Hepatocyte (in vitro differentiated cells): ENCODE data around the gene GTPBP2. TPM values are rescaled to one million over a fixed set of nuclear protein-coding genes. Genes with fewer than 3 reads are reported as not detected.

ENCODE experiments used
- DNase-seq: peaks from one replicate; pipeline ENCODE4 v3.0.0-alpha.2; 2016; ENCODE audit warnings: low spot score
- H2AFZ ChIP-seq: fragments of 200-600 bp; sonication (generic); 2 replicates; pipeline ENCODE4 v1.6.0; 2016; ENCODE audit warnings: antibody characterized with exemption, mild to moderate bottlenecking
- H3K27ac ChIP-seq: fragments of 200-600 bp; sonication (generic); 2 replicates; pipeline ENCODE4 v1.5.1; 2016; ENCODE audit warnings: mild to moderate bottlenecking
- H3K27me3 ChIP-seq: fragments of 200-600 bp; sonication (generic); 2 replicates; pipeline ENCODE4 v1.6.1; 2016
- H3K36me3 ChIP-seq: fragments of 200-600 bp; sonication (generic); replicated peaks from 2 replicates; pipeline ENCODE4 v1.5.1; 2016; ENCODE audit warnings: low read depth; ENCODE audit not compliant: insufficient read depth
- H3K4me1 ChIP-seq: fragments of 200-600 bp; sonication (generic); 2 replicates; pipeline ENCODE4 v1.5.1; 2016; ENCODE audit warnings: mild to moderate bottlenecking, moderate library complexity; ENCODE audit not compliant: insufficient read depth
- H3K4me2 ChIP-seq: fragments of 200-600 bp; sonication (generic); 2 replicates; pipeline ENCODE4 v1.6.0; 2016
- H3K4me3 ChIP-seq: fragments of 200-600 bp; sonication (generic); 2 replicates; pipeline ENCODE4 v1.5.1; 2016; ENCODE audit warnings: mild to moderate bottlenecking
- H3K79me2 ChIP-seq: fragments of 200-600 bp; sonication (generic); 2 replicates; pipeline ENCODE4 v1.6.0; 2017; ENCODE audit warnings: mild to moderate bottlenecking
- H3K9me2 ChIP-seq: fragments of 200-600 bp; sonication (generic); replicated peaks from 2 replicates; pipeline ENCODE4 v1.6.0; 2017; ENCODE audit warnings: mild to moderate bottlenecking; ENCODE audit not compliant: insufficient read depth
- H3K9me3 ChIP-seq: fragments of 200-600 bp; sonication (generic); 2 replicates; pipeline ENCODE4 v1.5.1; 2016; ENCODE audit warnings: low read depth, mild to moderate bottlenecking
- H4K20me1 ChIP-seq: fragments of 200-600 bp; sonication (generic); 2 replicates; pipeline ENCODE4 v1.6.0; 2016; ENCODE audit warnings: mild to moderate bottlenecking; ENCODE audit not compliant: insufficient read depth, poor library complexity, severe bottlenecking
- CTCF ChIP-seq: fragments of 200-600 bp; sonication (generic); IDR thresholded peaks from 2 replicates; pipeline ENCODE4 v1.5.1; 2016; ENCODE audit warnings: antibody characterized with exemption, mild to moderate bottlenecking; ENCODE audit not compliant: poor library complexity
- EZH2 ChIP-seq: fragments of 200-600 bp; sonication (generic); IDR thresholded peaks from 2 replicates; pipeline ENCODE4 v1.6.1; 2016; ENCODE audit warnings: antibody characterized with exemption, mild to moderate bottlenecking, borderline replicate concordance
- EZH2phosphoT487 ChIP-seq: fragments of 200-600 bp; sonication (generic); IDR thresholded peaks from one replicate; pipeline ENCODE4 v1.6.1; 2018; ENCODE audit warnings: antibody characterized with exemption, mild to moderate bottlenecking, low read depth, moderate library complexity; ENCODE audit not compliant: unreplicated experiment, severe bottlenecking
- WGBS: methylation state at CpG from one replicate; pipeline ENCODE4 v1.1.6; 2016; ENCODE audit warnings: low lambda C conversion rate; ENCODE audit errors: missing lambda C conversion rate; 5-methylcytosine and 5-hydroxymethylcytosine counted together
- polyA plus RNA-seq: library from polyadenylated mRNA; unstranded; fragments of >200 nt; fragmentation: Nextera tagmentation; extraction: Ambion mirVana; gene quantifications from 2 replicates; pipeline ENCODE4 v1.2.1, GENCODE V29; 2016
- total RNA-seq: library from RNA; depleted of rRNA; stranded (reverse); fragments of >200 nt; gene quantifications from 2 replicates; pipeline ENCODE4 v1.2.3, GENCODE V29; 2014

The GTPBP2 gene
- total and polyA plus RNA-seq, 2 experiments from 2014 or later: 21.9 to 59.5 TPM

- TF ChIP-seq CTCF (no peak), EZH2phosphoT487 (no peak)
- Histone ChIP-seq H2AFZ (no peak overlapping the region), H3K4me2 (no peak overlapping the region), H3K27me3 (no peaks in the 10 kb centered on the region), H4K20me1 (no peaks in the 10 kb centered on the region), H3K9me2 (no peaks in the 10 kb centered on the region), H3K4me1 (peaks cover 14% of the 10 kb centered on the region), H3K9me3 (no peaks in the 10 kb centered on the region), H3K27ac (no peak overlapping the region), H3K4me3 (no peak overlapping the region), H3K36me3 (no peaks in the 10 kb centered on the region), H3K79me2 (peaks cover 24% of the 10 kb centered on the region)
- over 99% methylated on average over 7 of the region's 7 CpGs for WGBS
- no peak for DNase-seq
Observed at GRCh38 chr6:43624786-43625288, 4.2 kb downstream of the GTPBP2 start.

GRCh38 chr6:43623880-43624785, 4.9 kb downstream of the GTPBP2 start:
- Histone ChIP-seq H3K27ac (no peak overlapping the region), H3K9me2 (no peaks in the 10 kb centered on the region), H2AFZ (no peak overlapping the region), H3K36me3 (no peaks in the 10 kb centered on the region), H3K79me2 (peaks cover 24% of the 10 kb centered on the region), H3K4me1 (peaks cover 14% of the 10 kb centered on the region), H4K20me1 (no peaks in the 10 kb centered on the region), H3K27me3 (no peaks in the 10 kb centered on the region), H3K4me3 (no peak overlapping the region), H3K9me3 (no peaks in the 10 kb centered on the region), H3K4me2 (no peak overlapping the region)
- no peak for TF ChIP-seq CTCF
- no peak for TF ChIP-seq EZH2phosphoT487
- TF ChIP-seq EZH2: no peak
- WGBS: 98% methylated on average over 12 of the region's 12 CpGs
- DNase-seq: no peak

GRCh38 chr6:43622541-43622940, 6.5 kb downstream of the GTPBP2 start:
- Histone ChIP-seq H3K79me2 (peaks cover 12% of the 10 kb centered on the region), H3K4me1 (peaks cover 7% of the 10 kb centered on the region), H2AFZ (no peak overlapping the region), H3K27me3 (no peaks in the 10 kb centered on the region), H3K27ac (no peak overlapping the region), H3K4me2 (no peak overlapping the region), H3K9me3 (no peaks in the 10 kb centered on the region), H4K20me1 (no peaks in the 10 kb centered on the region), H3K9me2 (no peaks in the 10 kb centered on the region), H3K4me3 (no peak overlapping the region), H3K36me3 (no peaks in the 10 kb centered on the region)
- WGBS: 95% methylated on average over 10 of the region's 10 CpGs
- TF ChIP-seq EZH2phosphoT487: no peak
- TF ChIP-seq EZH2: no peak
- no peak for TF ChIP-seq CTCF
- DNase-seq: no peak
